ENCODE data around the gene GLI3.

GLI3 gene

GRCh38 chr7:42035210-42035609 lies 201.8 kb downstream of the GLI3 start:
- TF ChIP-seq CTCF (IDR thresholded peaks at IDR 0.05; ENCODE audit: low read depth, low read length): no peak
- no peak overlapping the region for H3K4me3 ChIP-seq (ENCODE audit: low read depth, low read length)

DNA sequence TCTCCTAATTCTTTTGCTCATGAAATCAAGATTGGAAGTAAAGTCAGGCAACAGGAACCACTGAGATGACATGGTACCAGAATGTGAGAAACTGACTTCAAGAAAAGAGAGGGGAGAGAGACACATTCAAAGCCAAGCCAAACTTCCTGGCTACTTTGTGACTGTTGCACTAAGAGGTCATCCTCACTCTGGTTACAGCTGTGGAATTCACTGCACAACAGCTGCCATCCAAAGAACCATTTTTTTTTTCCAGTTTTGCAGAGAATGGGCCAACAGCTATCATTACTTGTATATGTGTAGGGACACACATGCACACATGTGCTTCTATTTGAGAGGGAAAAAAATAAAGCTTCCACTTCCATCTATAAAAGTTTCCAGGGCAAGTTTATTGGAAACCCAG lies 203.5 kb downstream of the GLI3 start:
- H3K4me3 ChIP-seq (ENCODE audit: low read depth, low read length): no peak overlapping the region
- no peak for TF ChIP-seq CTCF (IDR thresholded peaks at IDR 0.05; ENCODE audit: low read depth, low read length)

DNA sequence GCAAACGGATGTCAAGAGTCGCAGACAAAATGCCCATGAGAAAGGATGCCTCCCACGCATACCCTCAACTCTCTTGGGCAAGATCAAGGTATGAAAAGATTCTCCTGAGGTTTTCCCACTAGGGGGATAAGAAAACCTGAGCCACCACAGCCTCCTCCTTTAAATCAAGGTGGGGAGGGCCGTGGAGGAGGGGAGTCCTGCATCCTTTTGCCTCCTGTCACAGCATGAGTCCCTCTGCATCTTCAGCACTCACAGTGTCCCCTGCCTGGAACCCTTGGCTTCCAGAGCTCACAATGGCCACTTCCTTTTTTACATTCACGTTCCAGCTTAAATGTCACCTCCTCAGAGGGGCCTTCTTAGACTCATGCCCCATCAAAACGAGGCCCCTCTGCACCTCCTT lies 207.6 kb downstream of the GLI3 start:
- no peak for TF ChIP-seq CTCF (IDR thresholded peaks at IDR 0.05; ENCODE audit: low read depth, low read length)
- no peak overlapping the region for H3K4me3 ChIP-seq (ENCODE audit: low read depth, low read length)

- no peak for TF ChIP-seq CTCF (IDR thresholded peaks at IDR 0.05; ENCODE audit: low read depth, low read length)
- no peak overlapping the region for H3K4me3 ChIP-seq (ENCODE audit: low read depth, low read length)
Observed at GRCh38 chr7:42027521-42027920, 209.5 kb downstream of the GLI3 start.

GRCh38 chr7:42026622-42027197 lies 210.3 kb downstream of the GLI3 start:
- TF ChIP-seq CTCF (IDR thresholded peaks at IDR 0.05; ENCODE audit: low read depth, low read length): no peak
- no peak overlapping the region for H3K4me3 ChIP-seq (ENCODE audit: low read depth, low read length)

GRCh38 chr7:42025635-42026375 lies 211.2 kb downstream of the GLI3 start:
- TF ChIP-seq CTCF (IDR thresholded peaks at IDR 0.05; ENCODE audit: low read depth, low read length): no peak

DNA sequence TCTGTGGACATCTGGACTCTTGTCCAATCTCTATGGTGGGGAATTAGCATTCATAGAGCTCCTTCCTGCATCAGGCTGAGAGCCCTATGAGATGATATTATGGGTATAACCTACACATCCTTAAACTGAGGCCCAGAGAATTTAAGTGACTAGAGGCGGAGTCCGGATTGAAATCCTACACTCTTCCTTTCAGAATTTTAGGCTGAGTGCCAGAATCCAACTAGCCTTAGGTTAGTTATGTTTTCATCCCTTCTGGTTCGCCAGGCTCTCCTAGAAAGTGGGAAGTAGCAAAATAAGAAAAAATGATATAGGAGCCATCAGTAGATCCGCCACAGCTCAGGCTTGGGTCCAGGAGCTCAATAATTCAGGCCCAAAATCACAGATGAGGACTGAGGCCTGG lies 212.5 kb downstream of the GLI3 start:
- no peak overlapping the region for H3K4me3 ChIP-seq (ENCODE audit: low read depth, low read length)
- no peak for TF ChIP-seq CTCF (IDR thresholded peaks at IDR 0.05; ENCODE audit: low read depth, low read length)

More at GRCh38 chr7:42025635-42026375, 211.2 kb downstream of the GLI3 start:
- H3K4me3 ChIP-seq (ENCODE audit: low read depth, low read length): no peak overlapping the region

All from WI38 (cell line).